OCI-LY7 (cell line): ENCODE results near the gene AGBL1. TPM values are rescaled to one million over a fixed set of nuclear protein-coding genes. Genes with fewer than 3 reads are reported as not detected.

Source experiments
- BruUV-seq: library from RNA; stranded (reverse); fragments of 400-500 nt; replicated peaks from 2 replicates; lab custom pipeline; 2021; lab: Mats Ljungman, UMichigan
- CTCF ChIA-PET: fragments of 300-600 bp; sonication (Branson Sonifier 250); formaldehyde crosslinking; loops from one replicate; lab custom pipeline; 2022; ENCODE audit warnings: antibody characterized with exemption; ENCODE audit not compliant: unreplicated experiment; lab: Charles Lee
- POLR2A ChIA-PET: fragments of 300-600 bp; sonication (Branson Sonifier 250); formaldehyde crosslinking; loops from one replicate; lab custom pipeline; 2022; ENCODE audit warnings: antibody characterized with exemption; lab: Charles Lee
- DNase-seq: peaks from one replicate; pipeline ENCODE4 v3.0.0-alpha.2; 2015; ENCODE audit warnings: low spot score
- H2AFZ ChIP-seq: fragments of 200-600 bp; sonication (generic), shearing (Covaris generic); 2 replicates; pipeline ENCODE4 v1.6.1; 2014; ENCODE audit warnings: mild to moderate bottlenecking, antibody characterized with exemption, low read length, moderate library complexity
- H3K27ac ChIP-seq: fragments of 200-600 bp; sonication (generic); 2 replicates; pipeline ENCODE4 v1.5.1; 2014; ENCODE audit warnings: mixed run types, low read depth, mild to moderate bottlenecking, moderate library complexity, low read length, inconsistent platforms; ENCODE audit not compliant: poor library complexity, severe bottlenecking
- H3K36me3 ChIP-seq: fragments of 200-600 bp; sonication (generic); 2 replicates; pipeline ENCODE4 v1.6.1; 2014; ENCODE audit warnings: mild to moderate bottlenecking, antibody characterized with exemption, low read length, moderate library complexity, mixed read lengths; ENCODE audit not compliant: insufficient read depth
- H3K4me1 ChIP-seq: fragments of 200-600 bp; sonication (generic); 2 replicates; pipeline ENCODE4 v1.5.1; 2014; ENCODE audit warnings: mild to moderate bottlenecking, low read length; ENCODE audit not compliant: insufficient read depth, poor library complexity, severe bottlenecking
- H3K4me2 ChIP-seq: fragments of 200-600 bp; sonication (generic); 2 replicates; pipeline ENCODE4 v1.6.1; 2014; ENCODE audit warnings: mild to moderate bottlenecking, low read length
- H3K4me3 ChIP-seq: fragments of 200-600 bp; sonication (generic); 2 replicates; pipeline ENCODE4 v1.5.1; 2014; ENCODE audit warnings: mild to moderate bottlenecking, low read depth, low read length; ENCODE audit not compliant: poor library complexity, severe bottlenecking
- H3K79me2 ChIP-seq: fragments of 200-600 bp; sonication (generic); 2 replicates; pipeline ENCODE4 v1.6.1; 2016; ENCODE audit warnings: low read depth, mild to moderate bottlenecking, low read length, moderate library complexity, mixed read lengths; ENCODE audit not compliant: insufficient read depth
- H3K9me2 ChIP-seq: fragments of 200-600 bp; sonication (generic); 2 replicates; pipeline ENCODE4 v1.6.1; 2016; ENCODE audit warnings: mild to moderate bottlenecking, low read length, mixed read lengths; ENCODE audit not compliant: insufficient read depth
- H3K9me3 ChIP-seq: fragments of 200-600 bp; sonication (generic); 2 replicates; pipeline ENCODE4 v1.6.1; 2014; ENCODE audit warnings: mild to moderate bottlenecking, mixed run types, low read length, mixed read lengths
- H4K20me1 ChIP-seq: fragments of 200-600 bp; sonication (generic); 2 replicates; pipeline ENCODE4 v1.6.1; 2014; ENCODE audit warnings: mild to moderate bottlenecking, antibody characterized with exemption, low read length, moderate library complexity, mixed read lengths; ENCODE audit not compliant: insufficient read depth
- CTCF ChIP-seq: fragments of 200-600 bp; sonication (generic); conservative IDR thresholded peaks from 2 replicates; pipeline ENCODE4 v1.5.1; 2014; ENCODE audit warnings: mild to moderate bottlenecking, antibody characterized with exemption, low read length, moderate library complexity, mixed read lengths
- EZH2phosphoT487 ChIP-seq: fragments of 200-600 bp; sonication (generic); IDR thresholded peaks from 2 replicates; pipeline ENCODE4 v1.6.1; 2018; ENCODE audit warnings: low read depth, borderline replicate concordance, mild to moderate bottlenecking, mixed run types, antibody characterized with exemption, low read length, moderate library complexity, mixed read lengths
- intact Hi-C: fragments of 100-400 bp; cut with micrococcal nuclease; formaldehyde crosslinking; loops from one replicate; pipeline ENCODE4 v1.10.0; 2022; ENCODE audit not compliant: unreplicated experiment
- total RNA-seq, 2 experiments: library from RNA; depleted of rRNA in 1 of 2; stranded (reverse); fragments of >200 nt in 1 of 2; shearing (Covaris generic) in 1 of 2; gene quantifications; 2 replicates each; pipeline ENCODE4 v1.2.3, GENCODE V29; 2014 to 2022

Gene AGBL1
- total RNA-seq, 2 experiments from 2014 or later, result not detected

DNA sequence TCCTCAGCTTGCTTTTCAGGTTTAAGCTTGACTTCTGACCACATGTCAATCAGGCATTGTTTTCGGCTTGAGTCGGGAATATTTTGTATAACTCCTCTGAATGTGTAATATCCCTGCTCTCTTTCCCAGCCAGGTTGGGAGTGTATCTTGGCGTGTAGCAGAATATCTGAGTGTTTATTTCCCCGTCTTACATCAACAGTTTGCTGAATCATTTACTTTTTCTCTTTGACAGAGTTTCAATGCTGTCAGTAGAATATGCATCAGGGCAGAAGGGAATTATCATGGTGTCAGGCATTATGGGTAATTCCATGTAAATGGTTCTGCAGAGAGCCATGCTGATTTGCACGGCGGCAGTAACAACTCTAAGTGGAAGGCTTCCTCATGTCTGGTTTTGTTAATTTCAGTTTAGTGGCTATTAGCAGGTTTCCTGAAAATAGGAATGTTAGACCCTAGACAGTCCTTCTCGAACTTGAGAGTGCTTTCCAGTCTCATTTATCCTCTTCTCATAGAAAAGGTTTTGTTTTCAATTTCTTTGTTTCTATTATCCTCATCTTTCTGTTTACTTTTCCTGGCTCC lies 566.3 kb downstream of the AGBL1 start:
- no peaks in the 10 kb centered on the region for H3K9me2 ChIP-seq
- H3K79me2 ChIP-seq, result no peaks in the 10 kb centered on the region
- no peaks in the 10 kb centered on the region for H4K20me1 ChIP-seq
- no peak overlapping the region for H3K4me3 ChIP-seq
- no peak for DNase-seq
- 0 out of 2 replicates have a peak, but pooled peaks cover 9% of the 10 kb centered on the region for H3K9me3 ChIP-seq
- H2AFZ ChIP-seq, result no peak overlapping the region
- BruUV-seq, result no TSS peak
- H3K27ac ChIP-seq, result no peak overlapping the region
- no peak for TF ChIP-seq EZH2phosphoT487
- H3K36me3 ChIP-seq, result no peaks in the 10 kb centered on the region
- ChIA-PET POLR2A (no interaction called here), CTCF (no interaction called here)
- no peak overlapping the region for H3K4me2 ChIP-seq
- no peaks in the 10 kb centered on the region for H3K4me1 ChIP-seq
- intact Hi-C loops, result no loop called here

DNA sequence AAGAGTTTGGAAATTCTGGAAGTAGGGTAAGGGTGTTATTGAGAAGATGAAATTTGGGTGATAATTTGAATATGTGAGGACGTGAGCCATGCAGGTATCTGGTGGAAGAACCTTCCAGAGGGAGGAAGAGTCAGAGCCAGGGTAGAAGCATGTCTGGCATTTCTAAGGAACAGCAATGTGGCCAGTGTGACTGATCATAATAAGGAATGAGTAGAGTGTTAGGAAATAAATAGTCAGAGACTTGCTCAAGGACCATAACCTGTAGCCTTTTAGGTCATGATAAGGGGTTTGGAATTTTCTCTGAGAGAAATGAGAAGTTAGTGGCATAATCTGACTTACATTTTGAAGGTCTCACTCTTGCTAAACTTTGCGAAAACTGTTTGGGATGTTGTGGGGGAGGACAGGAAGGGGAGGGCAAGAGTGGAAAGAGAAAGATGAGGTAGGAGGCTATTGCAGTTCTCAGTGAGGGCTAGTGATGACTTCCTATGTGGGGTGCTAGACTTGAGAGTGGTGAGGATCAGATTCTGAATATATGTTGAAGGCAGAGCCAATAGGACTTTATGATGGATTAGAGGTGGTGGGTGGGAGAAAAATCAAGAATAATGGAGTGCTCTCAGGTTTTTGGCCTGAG lies 568.3 kb downstream of the AGBL1 start:
- ChIA-PET POLR2A (no interaction called here), CTCF (no interaction called here)
- no peak overlapping the region for H3K4me2 ChIP-seq
- H2AFZ ChIP-seq, result no peak overlapping the region
- no peak overlapping the region for H3K4me3 ChIP-seq
- H3K36me3 ChIP-seq, result no peaks in the 10 kb centered on the region
- no peak overlapping the region for H3K27ac ChIP-seq
- no peak for DNase-seq
- intact Hi-C loops, result no loop called here
- TF ChIP-seq EZH2phosphoT487 (no peak), CTCF (no peak)
- H3K4me1 ChIP-seq, result no peaks in the 10 kb centered on the region
- H4K20me1 ChIP-seq, result no peaks in the 10 kb centered on the region
- no TSS peak for BruUV-seq
- no peaks in the 10 kb centered on the region for H3K9me2 ChIP-seq
- no peaks in the 10 kb centered on the region for H3K79me2 ChIP-seq
- H3K9me3 ChIP-seq, result 0 out of 2 replicates have a peak, but pooled peaks cover 9% of the 10 kb centered on the region

DNA sequence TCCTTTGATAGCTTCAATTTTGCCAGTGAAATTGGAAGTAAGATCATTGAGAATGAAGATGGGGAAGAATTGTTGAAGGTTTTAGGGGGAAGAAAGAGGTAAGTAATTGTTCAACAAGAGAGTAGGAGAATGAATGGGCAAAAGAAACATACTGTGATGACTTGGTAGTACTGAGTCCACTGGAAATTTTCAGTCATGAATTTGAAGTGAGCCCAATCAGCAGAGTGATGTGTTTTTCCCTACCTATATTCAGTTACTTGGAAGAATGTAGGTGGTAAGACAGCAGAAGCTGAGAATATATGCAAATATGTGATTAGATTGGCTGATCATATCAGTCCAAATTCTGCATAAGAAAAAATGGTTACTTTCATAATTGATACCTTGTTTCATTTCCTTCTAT lies 569.6 kb downstream of the AGBL1 start:
- ChIA-PET POLR2A (no interaction called here), CTCF (no interaction called here)
- DNase-seq, result no peak
- BruUV-seq, result no TSS peak
- Histone ChIP-seq H4K20me1 (no peaks in the 10 kb centered on the region), H3K4me2 (no peak overlapping the region), H2AFZ (no peak overlapping the region; the same call in 1 of the 2 replicates), H3K36me3 (no peaks in the 10 kb centered on the region), H3K9me3 (0 out of 2 replicates have a peak, but pooled peaks cover 9% of the 10 kb centered on the region), H3K4me1 (no peaks in the 10 kb centered on the region), H3K9me2 (no peaks in the 10 kb centered on the region), H3K27ac (no peak overlapping the region), H3K4me3 (no peak overlapping the region), H3K79me2 (no peaks in the 10 kb centered on the region)
- intact Hi-C loops, result no loop called here
- TF ChIP-seq CTCF (no peak), EZH2phosphoT487 (no peak)
